ENCODE data around the gene ZDHHC12.

Gene ZDHHC12

DNA sequence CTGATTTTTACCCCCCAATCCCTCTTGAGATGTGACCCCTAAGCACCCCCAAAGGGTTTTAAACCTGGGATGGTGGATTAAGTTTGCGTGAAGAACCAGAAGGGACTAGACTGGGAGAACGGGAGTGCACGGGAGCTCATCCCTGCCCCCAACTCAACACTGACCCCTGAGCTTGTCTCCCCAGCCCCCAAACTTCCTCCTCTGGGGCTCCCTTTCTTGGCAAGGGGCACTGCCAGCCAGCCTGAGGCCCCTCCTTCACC, 39.9 kb downstream of the ZDHHC12 start:
- H3K36me3 ChIP-seq (ENCODE audit: low read length) = no peaks in the 10 kb centered on the region
- no peaks in the 10 kb centered on the region for H3K27me3 ChIP-seq (ENCODE audit: low read length)
- no peak for TF ChIP-seq EZH2phosphoT487 (conservative IDR thresholded peaks at IDR 0.05; ENCODE audit: low read length)
- TF ChIP-seq, protein P1, sequence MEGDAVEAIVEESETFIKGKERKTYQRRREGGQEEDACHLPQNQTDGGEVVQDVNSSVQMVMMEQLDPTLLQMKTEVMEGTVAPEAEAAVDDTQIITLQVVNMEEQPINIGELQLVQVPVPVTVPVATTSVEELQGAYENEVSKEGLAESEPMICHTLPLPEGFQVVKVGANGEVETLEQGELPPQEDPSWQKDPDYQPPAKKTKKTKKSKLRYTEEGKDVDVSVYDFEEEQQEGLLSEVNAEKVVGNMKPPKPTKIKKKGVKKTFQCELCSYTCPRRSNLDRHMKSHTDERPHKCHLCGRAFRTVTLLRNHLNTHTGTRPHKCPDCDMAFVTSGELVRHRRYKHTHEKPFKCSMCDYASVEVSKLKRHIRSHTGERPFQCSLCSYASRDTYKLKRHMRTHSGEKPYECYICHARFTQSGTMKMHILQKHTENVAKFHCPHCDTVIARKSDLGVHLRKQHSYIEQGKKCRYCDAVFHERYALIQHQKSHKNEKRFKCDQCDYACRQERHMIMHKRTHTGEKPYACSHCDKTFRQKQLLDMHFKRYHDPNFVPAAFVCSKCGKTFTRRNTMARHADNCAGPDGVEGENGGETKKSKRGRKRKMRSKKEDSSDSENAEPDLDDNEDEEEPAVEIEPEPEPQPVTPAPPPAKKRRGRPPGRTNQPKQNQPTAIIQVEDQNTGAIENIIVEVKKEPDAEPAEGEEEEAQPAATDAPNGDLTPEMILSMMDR (IDR thresholded peaks at IDR 0.05; ENCODE audit: insufficient read depth, low read length, poor library complexity, severe bottlenecking) = no peak
- H3F3A ChIP-seq (ENCODE audit: insufficient read depth) = peaks cover 52% of the 10 kb centered on the region
- H3K79me2 ChIP-seq (ENCODE audit: insufficient read depth, low read length) = peaks cover 62% of the 10 kb centered on the region
- peak overlapping the region; percentile 96 for H3K9ac ChIP-seq (ENCODE audit: low read length)
- H3K4me3 ChIP-seq (ENCODE audit: insufficient read depth, low read length, poor library complexity, severe bottlenecking) = peak overlapping the region; percentile 82
- H3K9me2 ChIP-seq (replicated peaks; ENCODE audit: insufficient read depth, low read length) = no peaks in the 10 kb centered on the region
- H3K27ac ChIP-seq (ENCODE audit: low read depth, low read length) = peak overlapping the region; percentile 97
- H2AFZ ChIP-seq (ENCODE audit: low read depth, low read length, severe bottlenecking) = no peak overlapping the region
- H3K4me2 ChIP-seq (ENCODE audit: low read depth, low read length, poor library complexity, severe bottlenecking) = peak overlapping the region; percentile 74
- H3K9me3 ChIP-seq (ENCODE audit: insufficient read depth, low read length) = no peaks in the 10 kb centered on the region
- H4K20me1 ChIP-seq (ENCODE audit: low read depth, low read length) = no peaks in the 10 kb centered on the region

DNA sequence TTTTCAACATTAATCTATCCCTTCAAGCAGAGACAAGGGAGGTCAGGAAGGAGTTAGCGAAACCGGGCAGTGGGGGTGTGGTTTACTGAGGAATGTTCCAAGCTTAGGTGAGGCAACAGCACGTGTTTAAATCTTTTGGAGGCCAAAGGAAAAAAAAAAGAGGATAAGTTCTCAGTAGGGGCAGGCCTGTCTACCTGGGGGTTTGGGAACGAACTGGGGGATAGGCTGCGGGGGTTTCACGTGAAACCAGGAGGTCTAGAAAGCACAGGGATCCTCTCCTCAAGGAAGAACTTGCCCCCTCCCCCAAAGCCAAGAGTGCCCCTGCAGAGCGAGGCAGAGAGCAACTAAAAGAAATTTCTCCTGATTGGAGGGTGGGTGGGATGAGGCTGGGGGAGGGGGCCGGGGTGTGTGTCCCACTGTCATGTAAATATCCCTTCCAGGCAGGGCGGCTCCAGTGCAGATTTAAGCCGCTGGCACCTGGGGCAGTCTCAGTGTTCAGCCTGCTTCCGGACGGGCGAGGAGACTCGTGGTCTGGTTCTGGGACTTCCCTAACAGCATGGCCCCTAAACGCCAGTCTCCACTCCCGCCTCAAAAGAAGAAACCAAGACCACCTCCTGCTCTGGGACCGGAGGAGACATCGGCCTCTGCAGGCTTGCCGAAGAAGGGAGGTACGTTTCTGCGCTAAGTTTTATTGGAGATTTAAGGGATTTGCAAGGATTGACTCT, 40.4 kb downstream of the ZDHHC12 start:
- Histone ChIP-seq H3K36me3 (ENCODE audit: low read length) (no peaks in the 10 kb centered on the region), H3K27me3 (ENCODE audit: low read length) (no peaks in the 10 kb centered on the region), H3K27ac (ENCODE audit: low read depth, low read length) (peak overlapping the region; percentile 97), H3K4me2 (ENCODE audit: low read depth, low read length, poor library complexity, severe bottlenecking) (peak overlapping the region; percentile 74), H3K9me2 (replicated peaks; ENCODE audit: insufficient read depth, low read length) (no peaks in the 10 kb centered on the region), H3K4me3 (ENCODE audit: insufficient read depth, low read length, poor library complexity, severe bottlenecking) (peak overlapping the region; percentile 82), H3F3A (ENCODE audit: insufficient read depth) (peaks cover 52% of the 10 kb centered on the region), H3K9ac (ENCODE audit: low read length) (peak overlapping the region; percentile 96), H4K20me1 (ENCODE audit: low read depth, low read length) (no peaks in the 10 kb centered on the region), H3K9me3 (ENCODE audit: insufficient read depth, low read length) (no peaks in the 10 kb centered on the region), H2AFZ (ENCODE audit: low read depth, low read length, severe bottlenecking) (no peak overlapping the region), H3K79me2 (ENCODE audit: insufficient read depth, low read length) (peaks cover 60% of the 10 kb centered on the region)
- TF ChIP-seq EZH2phosphoT487 (conservative IDR thresholded peaks at IDR 0.05; ENCODE audit: low read length) = no peak
- TF ChIP-seq, protein P1 (IDR thresholded peaks at IDR 0.05; ENCODE audit: insufficient read depth, low read length, poor library complexity, severe bottlenecking) = no peak

DNA sequence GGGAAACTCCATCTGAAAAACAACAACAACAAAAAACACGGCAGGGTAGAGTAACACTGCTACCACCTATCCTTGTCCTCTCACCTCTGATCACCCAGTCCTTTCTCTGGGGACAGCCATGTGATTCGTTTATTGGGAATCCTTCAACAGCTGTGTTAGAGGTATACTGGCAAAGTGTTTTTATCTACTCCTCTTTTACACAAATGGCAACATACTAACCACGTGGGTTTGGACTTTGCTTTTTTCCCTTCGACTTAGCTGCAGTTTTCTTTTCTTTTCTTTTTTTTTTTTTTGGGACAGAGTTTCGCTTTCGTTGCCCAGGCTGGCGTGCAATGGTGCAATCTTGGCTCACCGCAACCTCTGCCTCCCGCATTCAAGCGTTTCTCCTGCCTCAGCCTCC, 46.1 kb downstream of the ZDHHC12 start:
- H3K9me3 ChIP-seq (ENCODE audit: insufficient read depth, low read length) = no peaks in the 10 kb centered on the region
- H3K36me3 ChIP-seq (ENCODE audit: low read length) = no peaks in the 10 kb centered on the region
- H3K27me3 ChIP-seq (ENCODE audit: low read length) = no peaks in the 10 kb centered on the region
- no peak for TF ChIP-seq EZH2phosphoT487 (conservative IDR thresholded peaks at IDR 0.05; ENCODE audit: low read length)
- TF ChIP-seq, protein P1 (IDR thresholded peaks at IDR 0.05; ENCODE audit: insufficient read depth, low read length, poor library complexity, severe bottlenecking) = no peak
- H3K9me2 ChIP-seq (replicated peaks; ENCODE audit: insufficient read depth, low read length) = no peaks in the 10 kb centered on the region
- no peak overlapping the region for H3K4me2 ChIP-seq (ENCODE audit: low read depth, low read length, poor library complexity, severe bottlenecking)
- peaks cover 12% of the 10 kb centered on the region for H3K79me2 ChIP-seq (ENCODE audit: insufficient read depth, low read length)
- H3K9ac ChIP-seq (ENCODE audit: low read length) = no peak overlapping the region
- no peak overlapping the region for H3K27ac ChIP-seq (ENCODE audit: low read depth, low read length)
- H2AFZ ChIP-seq (ENCODE audit: low read depth, low read length, severe bottlenecking) = no peak overlapping the region
- peaks cover 16% of the 10 kb centered on the region; the same call in 1 of the 2 replicates for H3F3A ChIP-seq (ENCODE audit: insufficient read depth)
- no peak overlapping the region for H3K4me3 ChIP-seq (ENCODE audit: insufficient read depth, low read length, poor library complexity, severe bottlenecking)
- no peaks in the 10 kb centered on the region for H4K20me1 ChIP-seq (ENCODE audit: low read depth, low read length)

Measured in SU-DHL-6 (cell line).